Lower leg skin (tissue), 3 donors: ENCODE measurements around the gene LDLR.

Experiments
- POLR2A ChIP-seq, 2 donors: fragments of 450-650 bp; IDR thresholded peaks; one replicate each; pipeline ENCODE4 v1.6.1; 2016 to 2017; ENCODE audit warnings: antibody characterized with exemption in 2 of 2, mild to moderate bottlenecking in 1 of 2, moderate library complexity in 1 of 2
- TF ChIP-seq, protein P1 (sequence below), 3 donors: fragments of 450-650 bp; IDR thresholded peaks; one replicate each; pipeline ENCODE4 v1.5.1; 2016; ENCODE audit warnings: antibody characterized with exemption in 3 of 3, mild to moderate bottlenecking in 3 of 3, moderate library complexity in 2 of 3

DNA sequence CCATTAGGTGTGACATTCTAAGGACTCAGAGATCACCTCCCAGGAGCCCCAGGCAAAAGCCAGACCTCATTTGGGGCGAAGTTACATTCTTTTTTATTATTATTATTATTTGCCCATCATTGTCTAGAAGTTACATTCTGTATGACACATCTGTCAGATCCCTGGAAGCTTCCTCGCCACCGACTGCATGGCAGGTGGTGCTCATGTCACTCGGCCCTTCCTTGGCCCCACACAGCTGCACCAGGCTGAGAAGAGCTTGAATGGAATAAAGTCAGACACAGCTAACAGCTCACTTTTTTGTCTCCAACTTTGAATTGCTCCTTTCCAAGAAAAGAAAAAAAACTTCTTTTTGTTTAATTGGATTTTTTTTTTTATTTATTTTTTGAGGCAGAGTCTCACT, 41.4 kb upstream of the LDLR start:
- TF ChIP-seq, protein P1, sequence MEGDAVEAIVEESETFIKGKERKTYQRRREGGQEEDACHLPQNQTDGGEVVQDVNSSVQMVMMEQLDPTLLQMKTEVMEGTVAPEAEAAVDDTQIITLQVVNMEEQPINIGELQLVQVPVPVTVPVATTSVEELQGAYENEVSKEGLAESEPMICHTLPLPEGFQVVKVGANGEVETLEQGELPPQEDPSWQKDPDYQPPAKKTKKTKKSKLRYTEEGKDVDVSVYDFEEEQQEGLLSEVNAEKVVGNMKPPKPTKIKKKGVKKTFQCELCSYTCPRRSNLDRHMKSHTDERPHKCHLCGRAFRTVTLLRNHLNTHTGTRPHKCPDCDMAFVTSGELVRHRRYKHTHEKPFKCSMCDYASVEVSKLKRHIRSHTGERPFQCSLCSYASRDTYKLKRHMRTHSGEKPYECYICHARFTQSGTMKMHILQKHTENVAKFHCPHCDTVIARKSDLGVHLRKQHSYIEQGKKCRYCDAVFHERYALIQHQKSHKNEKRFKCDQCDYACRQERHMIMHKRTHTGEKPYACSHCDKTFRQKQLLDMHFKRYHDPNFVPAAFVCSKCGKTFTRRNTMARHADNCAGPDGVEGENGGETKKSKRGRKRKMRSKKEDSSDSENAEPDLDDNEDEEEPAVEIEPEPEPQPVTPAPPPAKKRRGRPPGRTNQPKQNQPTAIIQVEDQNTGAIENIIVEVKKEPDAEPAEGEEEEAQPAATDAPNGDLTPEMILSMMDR (IDR thresholded peaks at IDR 0.05), result no peak
- no peak for TF ChIP-seq POLR2A (IDR thresholded peaks at IDR 0.05)
